ENCODE data around the gene CPN2.

- no peak for TF ChIP-seq CTCF (IDR thresholded peaks at IDR 0.05)
- no peak for TF ChIP-seq POLR2A (IDR thresholded peaks at IDR 0.05)
- TF ChIP-seq EP300 (IDR thresholded peaks at IDR 0.05), result no peak
Measured at GRCh38 chr3:194374935-194375334, 23.8 kb upstream of the CPN2 start.

Measured in tibial nerve (tissue), 4 donors.